Measurements from ENCODE around the gene DNAJA3.

GRCh38 chr16:4455951-4456350, 30.3 kb downstream of the DNAJA3 start:
- TF ChIP-seq CTCF (IDR thresholded peaks at IDR 0.05; ENCODE audit: extremely low read depth in 1 of 2, insufficient read depth in 1 of 2, low read depth in 1 of 2, low read length in 2 of 2) (no peak), POLR2A (IDR thresholded peaks at IDR 0.05; ENCODE audit: low read depth, low read length) (no peak), FOS (IDR thresholded peaks at IDR 0.05; ENCODE audit: borderline replicate concordance, insufficient read depth, low read length) (no peak), POLR2AphosphoS5 (IDR thresholded peaks at IDR 0.05; ENCODE audit: insufficient read depth, low read depth, low read length) (no peak), GATA2 (IDR thresholded peaks at IDR 0.05; ENCODE audit: insufficient read depth, insufficient read length, low read depth, low read length) (no peak), EZH2 (IDR thresholded peaks at IDR 0.05; ENCODE audit: borderline replicate concordance, low read depth, low read length, severe bottlenecking) (no peak)

All from endothelial cell of umbilical vein (primary cell).